ENCODE data around the gene SLC25A39. TPM values are rescaled to one million over a fixed set of nuclear protein-coding genes. Genes with fewer than 3 reads are reported as not detected.

Gene SLC25A39
- polyA plus RNA-seq, 1 of the 3 experiments (the other 2 are of a cell fraction), result 131 TPM

GRCh38 chr17:44279346-44279665, 45.3 kb downstream of the SLC25A39 start (continued):
- TF ChIP-seq GABPA (IDR thresholded peaks at IDR 0.05; ENCODE audit: low read depth), result no peak
- no peak for TF ChIP-seq SMC3 (IDR thresholded peaks at IDR 0.05; ENCODE audit: low read depth, low read length)
- no peak for TF ChIP-seq EZH2phosphoT487 (IDR thresholded peaks at IDR 0.05; ENCODE audit: borderline replicate concordance, low read depth)

DNA sequence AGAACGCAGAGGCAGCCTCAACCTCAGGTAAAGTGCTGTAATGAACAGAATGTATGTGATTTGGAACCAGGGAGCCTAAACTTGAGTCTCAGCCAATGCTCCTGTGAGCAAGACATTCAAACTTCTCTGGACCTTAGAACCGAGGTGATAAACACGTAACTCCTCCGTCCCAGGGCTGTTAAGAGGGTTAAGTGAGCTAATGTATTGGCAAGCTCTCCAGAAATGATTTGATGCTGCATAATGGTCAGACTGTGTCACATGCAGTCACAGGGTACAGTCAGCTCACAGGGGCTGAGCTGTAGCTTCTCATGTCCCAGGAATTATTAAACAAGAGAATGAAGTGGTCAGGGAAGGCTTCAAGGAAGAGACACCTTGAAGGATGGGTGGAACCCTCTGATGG, 46.6 kb downstream of the SLC25A39 start:
- Histone ChIP-seq H3K79me2 (ENCODE audit: insufficient read depth) (no peaks in the 10 kb centered on the region), H3K27ac (ENCODE audit: low read depth in 2 of 2, low read length in 1 of 2) (no peak overlapping the region), H3F3A (replicated peaks; ENCODE audit: insufficient read depth) (no peaks in the 10 kb centered on the region), H3K9me3 (no peaks in the 10 kb centered on the region), H3K4me3 (ENCODE audit: low read depth in 2 of 2, low read length in 1 of 2) (no peak overlapping the region), H3K4me2 (no peak overlapping the region), H3K4me1 (ENCODE audit: control insufficient read depth in 1 of 2, insufficient read depth in 2 of 2, low read depth in 1 of 2, low read length in 1 of 2) (no peaks in the 10 kb centered on the region), H3K27me3 (ENCODE audit: insufficient read depth) (peaks cover 4% of the 10 kb centered on the region; the same call in 1 of the 2 replicates), H3K36me3 (replicated peaks in 1 of 2; ENCODE audit: control insufficient read depth in 1 of 2, insufficient read depth in 2 of 2, low read length in 1 of 2) (no peaks in the 10 kb centered on the region), H3K9me2 (no peaks in the 10 kb centered on the region), H3K9ac (no peak overlapping the region), H4K20me1 (ENCODE audit: insufficient read depth) (no peaks in the 10 kb centered on the region), H2AFZ (ENCODE audit: low read depth) (no peak overlapping the region)
- no peak for DNase-seq
- ChIA-PET POLR2A (no interaction called here), CTCF (interaction anchor here (0.9 kb wide), 1 partner anchor 68 kb away, joined by 5 read pairs; the partner anchor contains the start of gene GRN)
- TF ChIP-seq FOSL2 (IDR thresholded peaks at IDR 0.05; ENCODE audit: borderline replicate concordance, low read depth) (no peak), TAF1 (IDR thresholded peaks at IDR 0.05; ENCODE audit: borderline replicate concordance, low read depth, low read length) (no peak), FOXM1 (IDR thresholded peaks at IDR 0.05; ENCODE audit: low read depth) (no peak), POLR2AphosphoS5 (IDR thresholded peaks at IDR 0.05; ENCODE audit: low read depth, low read length) (no peak), NFIC (IDR thresholded peaks at IDR 0.05; ENCODE audit: borderline replicate concordance) (no peak), GABPA (IDR thresholded peaks at IDR 0.05; ENCODE audit: low read depth) (no peak), TEAD4 (IDR thresholded peaks at IDR 0.05; ENCODE audit: borderline replicate concordance, insufficient read depth) (no peak), NRF1 (IDR thresholded peaks at IDR 0.05; ENCODE audit: low read depth, low read length) (no peak)
- WGBS (ENCODE audit: low lambda C conversion rate), result 73% methylated on average over 4 of the region's 4 CpGs

DNA sequence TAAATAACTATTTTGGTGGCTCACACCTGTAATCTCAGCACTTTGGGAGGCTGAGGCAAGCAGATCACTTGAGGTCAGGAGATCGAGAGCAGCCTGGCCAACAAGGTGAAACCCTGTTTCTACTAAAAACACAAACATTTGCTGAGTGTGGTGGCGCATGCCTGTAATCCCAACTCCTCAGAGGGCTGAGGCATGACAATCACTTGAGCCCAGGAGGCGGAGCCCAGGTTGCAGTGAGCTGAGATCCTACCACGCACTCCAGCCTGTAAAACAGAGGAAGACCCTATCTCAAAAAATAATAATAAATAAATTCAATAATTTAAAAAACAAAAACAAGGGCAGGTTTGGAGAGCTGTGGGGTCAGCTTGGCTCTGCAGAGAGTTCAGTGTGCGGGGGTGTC, 51.0 kb downstream of the SLC25A39 start:
- Histone ChIP-seq H3K4me3 (ENCODE audit: low read depth in 2 of 2, low read length in 1 of 2) (no peak overlapping the region), H3K9ac (no peak overlapping the region), H3K4me1 (ENCODE audit: control insufficient read depth in 1 of 2, insufficient read depth in 2 of 2, low read depth in 1 of 2, low read length in 1 of 2) (peaks cover 0 to 7% of the 10 kb centered on the region in 2 experiments; a peak in 1 of 4 replicates), H3K79me2 (ENCODE audit: insufficient read depth) (no peaks in the 10 kb centered on the region), H3K27ac (ENCODE audit: low read depth in 2 of 2, low read length in 1 of 2) (no peak overlapping the region), H3K27me3 (ENCODE audit: insufficient read depth) (peaks cover 4% of the 10 kb centered on the region; the same call in 1 of the 2 replicates), H4K20me1 (ENCODE audit: insufficient read depth) (no peaks in the 10 kb centered on the region), H3K9me3 (no peaks in the 10 kb centered on the region), H3K36me3 (replicated peaks in 1 of 2; ENCODE audit: control insufficient read depth in 1 of 2, insufficient read depth in 2 of 2, low read length in 1 of 2) (no peaks in the 10 kb centered on the region), H3K4me2 (no peak overlapping the region), H2AFZ (ENCODE audit: low read depth) (no peak overlapping the region), H3K9me2 (no peaks in the 10 kb centered on the region), H3F3A (replicated peaks; ENCODE audit: insufficient read depth) (no peaks in the 10 kb centered on the region)
- DNase-seq, result no peak
- WGBS (ENCODE audit: low lambda C conversion rate), result 79% methylated on average over 5 of the region's 5 CpGs
- CTCF ChIA-PET, result interaction anchor here (1.4 kb wide), 1 partner anchor 18 kb away, joined by 3 read pairs; no protein-coding TSS in a partner anchor
- POLR2A ChIA-PET, result no interaction called here
- TF ChIP-seq USF2 (IDR thresholded peaks at IDR 0.05; ENCODE audit: borderline replicate concordance, low read depth, low read length), result no peak
- no peak for TF ChIP-seq FOXJ3 (CRISPR knock-in tag; IDR thresholded peaks at IDR 0.05)
- TF ChIP-seq SIN3A (IDR thresholded peaks at IDR 0.05; ENCODE audit: borderline replicate concordance, low read depth, low read length), result no peak
- TF ChIP-seq, protein P1, sequence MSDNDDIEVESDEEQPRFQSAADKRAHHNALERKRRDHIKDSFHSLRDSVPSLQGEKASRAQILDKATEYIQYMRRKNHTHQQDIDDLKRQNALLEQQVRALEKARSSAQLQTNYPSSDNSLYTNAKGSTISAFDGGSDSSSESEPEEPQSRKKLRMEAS (IDR thresholded peaks at IDR 0.05; ENCODE audit: low read depth), result no peak
- no peak for TF ChIP-seq RFX5 (IDR thresholded peaks at IDR 0.05; ENCODE audit: low read length)
- TF ChIP-seq YY1 (IDR thresholded peaks at IDR 0.05; ENCODE audit: low read depth), result no peak
- no peak for TF ChIP-seq ZBTB33 (IDR thresholded peaks at IDR 0.05; ENCODE audit: borderline replicate concordance, low read depth)
- TF ChIP-seq, protein P2, sequence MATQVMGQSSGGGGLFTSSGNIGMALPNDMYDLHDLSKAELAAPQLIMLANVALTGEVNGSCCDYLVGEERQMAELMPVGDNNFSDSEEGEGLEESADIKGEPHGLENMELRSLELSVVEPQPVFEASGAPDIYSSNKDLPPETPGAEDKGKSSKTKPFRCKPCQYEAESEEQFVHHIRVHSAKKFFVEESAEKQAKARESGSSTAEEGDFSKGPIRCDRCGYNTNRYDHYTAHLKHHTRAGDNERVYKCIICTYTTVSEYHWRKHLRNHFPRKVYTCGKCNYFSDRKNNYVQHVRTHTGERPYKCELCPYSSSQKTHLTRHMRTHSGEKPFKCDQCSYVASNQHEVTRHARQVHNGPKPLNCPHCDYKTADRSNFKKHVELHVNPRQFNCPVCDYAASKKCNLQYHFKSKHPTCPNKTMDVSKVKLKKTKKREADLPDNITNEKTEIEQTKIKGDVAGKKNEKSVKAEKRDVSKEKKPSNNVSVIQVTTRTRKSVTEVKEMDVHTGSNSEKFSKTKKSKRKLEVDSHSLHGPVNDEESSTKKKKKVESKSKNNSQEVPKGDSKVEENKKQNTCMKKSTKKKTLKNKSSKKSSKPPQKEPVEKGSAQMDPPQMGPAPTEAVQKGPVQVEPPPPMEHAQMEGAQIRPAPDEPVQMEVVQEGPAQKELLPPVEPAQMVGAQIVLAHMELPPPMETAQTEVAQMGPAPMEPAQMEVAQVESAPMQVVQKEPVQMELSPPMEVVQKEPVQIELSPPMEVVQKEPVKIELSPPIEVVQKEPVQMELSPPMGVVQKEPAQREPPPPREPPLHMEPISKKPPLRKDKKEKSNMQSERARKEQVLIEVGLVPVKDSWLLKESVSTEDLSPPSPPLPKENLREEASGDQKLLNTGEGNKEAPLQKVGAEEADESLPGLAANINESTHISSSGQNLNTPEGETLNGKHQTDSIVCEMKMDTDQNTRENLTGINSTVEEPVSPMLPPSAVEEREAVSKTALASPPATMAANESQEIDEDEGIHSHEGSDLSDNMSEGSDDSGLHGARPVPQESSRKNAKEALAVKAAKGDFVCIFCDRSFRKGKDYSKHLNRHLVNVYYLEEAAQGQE (IDR thresholded peaks at IDR 0.05; ENCODE audit: low read depth, low read length), result no peak
- no peak for TF ChIP-seq NFIC (IDR thresholded peaks at IDR 0.05; ENCODE audit: borderline replicate concordance)
- no peak for TF ChIP-seq GABPA (IDR thresholded peaks at IDR 0.05; ENCODE audit: low read depth)
- TF ChIP-seq TEAD4 (IDR thresholded peaks at IDR 0.05; ENCODE audit: borderline replicate concordance, insufficient read depth), result no peak
- TF ChIP-seq CHD2 (IDR thresholded peaks at IDR 0.05; ENCODE audit: low read length, partially characterized antibody), result no peak
- no peak for TF ChIP-seq MEF2A (IDR thresholded peaks at IDR 0.05; ENCODE audit: borderline replicate concordance, low read depth)

Data from SK-N-SH (cell line).